B cell (primary cell): ENCODE measurements around the gene MAGEA11. TPM values are rescaled to one million over a fixed set of nuclear protein-coding genes. Genes with fewer than 3 reads are reported as not detected.

Experiments used
- ATAC-seq: fragments of 200-7000 bp; cut with Tn5 transposase; one replicate; pipeline ENCODE4 v1.10.0; 2021; ENCODE audit warnings: low read depth, mild to moderate bottlenecking, moderate number of reproducible peaks, moderate library complexity
- CTCF ChIA-PET: fragments of 350-600 bp; sonication (Branson Sonifier 250); formaldehyde crosslinking; loops from one replicate; lab custom pipeline; 2021; ENCODE audit warnings: antibody characterized with exemption, inconsistent platforms; lab: Charles Lee
- POLR2A ChIA-PET: fragments of 350-600 bp; sonication (Branson Sonifier 250); formaldehyde crosslinking; loops from one replicate; lab custom pipeline; 2021; ENCODE audit warnings: antibody characterized with exemption; lab: Charles Lee
- DNase-seq: peaks from one replicate; pipeline ENCODE4 v3.0.0; 2013
- H2AFZ ChIP-seq: 2 replicates; pipeline ENCODE4 v1.6.1; 2012; ENCODE audit warnings: mild to moderate bottlenecking, low read depth, low read length; ENCODE audit not compliant: insufficient read depth, poor library complexity, severe bottlenecking
- H3K27ac ChIP-seq, 2 donors: 1 replicate in 1 of 2; 2 replicates in 1 of 2; pipeline ENCODE4 v1.5.1; 2012 to 2013; ENCODE audit warnings: low read length in 2 of 2, mild to moderate bottlenecking in 2 of 2, moderate library complexity in 1 of 2
- H3K27me3 ChIP-seq, 4 experiments: fragments of 200-600 bp in 1 of 4; sonication (generic) in 1 of 4; replicated peaks in 1 of 4; 1 replicate in 2 of 4; 2 replicates in 2 of 4; pipeline versions ENCODE4 v1.6.1 to v1.7.0; 2013 to 2016; ENCODE audit warnings: low read length in 3 of 4, mild to moderate bottlenecking in 2 of 4, mixed read lengths in 1 of 4, moderate library complexity in 1 of 4; ENCODE audit not compliant: insufficient read depth in 4 of 4, control insufficient read depth in 3 of 4; ENCODE audit errors: control extremely low read depth in 1 of 4
- H3K36me3 ChIP-seq, 2 experiments: replicated peaks in 1 of 2; 1 replicate in 1 of 2; 2 replicates in 1 of 2; pipeline versions ENCODE4 v1.6.1 to v1.7.1; 2013; ENCODE audit warnings: low read length in 1 of 2; ENCODE audit not compliant: insufficient read depth in 2 of 2, control insufficient read depth in 1 of 2; ENCODE audit errors: control extremely low read depth in 1 of 2, extremely low read depth in 1 of 2
- H3K4me1 ChIP-seq, 2 donors: fragments of 200-600 bp in 1 of 2; sonication (generic) in 1 of 2; 1 replicate in 1 of 2; 2 replicates in 1 of 2; pipeline versions ENCODE4 v1.5.1 to v1.6.1; 2013 to 2017; ENCODE audit warnings: low read length in 2 of 2; ENCODE audit not compliant: control insufficient read depth in 2 of 2, insufficient read depth in 2 of 2
- H3K4me2 ChIP-seq: replicated peaks from 2 replicates; pipeline ENCODE3; 2012; ENCODE audit warnings: mild to moderate bottlenecking, low read depth, low read length; ENCODE audit not compliant: poor library complexity, severe bottlenecking
- H3K4me3 ChIP-seq, 5 experiments: fragments of 200-600 bp in 1 of 5; sonication (generic) in 1 of 5; 1 replicate in 3 of 5; 2 replicates in 2 of 5; pipeline versions ENCODE4 v1.5.1 to v1.7.0; 2011 to 2016; ENCODE audit warnings: low read length in 4 of 5, mild to moderate bottlenecking in 4 of 5, low read depth in 2 of 5, control low read depth in 1 of 5, moderate library complexity in 1 of 5; ENCODE audit not compliant: insufficient read depth in 1 of 5; ENCODE audit errors: control extremely low read depth in 1 of 5, extremely low read depth in 1 of 5
- H3K79me2 ChIP-seq: fragments of 200-600 bp; sonication (generic); one replicate; pipeline ENCODE4 v1.6.0; 2016; ENCODE audit warnings: low read length; ENCODE audit not compliant: control insufficient read depth, insufficient read depth
- H3K9ac ChIP-seq: fragments of 200-600 bp; sonication (generic); 2 replicates; pipeline ENCODE4 v1.6.1; 2017; ENCODE audit warnings: mild to moderate bottlenecking, low read length, moderate library complexity
- H3K9me3 ChIP-seq, 3 donors: one replicate each; pipeline versions ENCODE4 v1.6.1 to v1.7.1; 2013; ENCODE audit warnings: low read length in 2 of 3; ENCODE audit not compliant: control insufficient read depth in 2 of 3, insufficient read depth in 1 of 3; ENCODE audit errors: control extremely low read depth in 1 of 3
- H4K20me1 ChIP-seq: 2 replicates; pipeline ENCODE4 v1.6.0; 2012; ENCODE audit warnings: mild to moderate bottlenecking, low read length; ENCODE audit not compliant: insufficient read depth, control insufficient read depth, poor library complexity, severe bottlenecking
- H3K27ac Mint-ChIP-seq: one replicate; pipeline ENCODE4 v1.8.0; 2021; ENCODE audit warnings: mixed read lengths
- H3K27me3 Mint-ChIP-seq: one replicate; pipeline ENCODE4 v1.8.0; 2021; ENCODE audit warnings: mixed read lengths
- H3K4me1 Mint-ChIP-seq: one replicate; pipeline ENCODE4 v1.8.0; 2021; ENCODE audit warnings: mixed read lengths
- H3K4me3 Mint-ChIP-seq: one replicate; pipeline ENCODE4 v1.8.0; 2021; ENCODE audit warnings: mixed read lengths
- H3K9me3 Mint-ChIP-seq: one replicate; pipeline ENCODE4 v1.8.0; 2022; ENCODE audit warnings: mixed read lengths; ENCODE audit not compliant: insufficient read depth
- EZH2 ChIP-seq: IDR thresholded peaks from 2 replicates; pipeline ENCODE4 v1.6.1; 2012; ENCODE audit warnings: borderline replicate concordance, low read depth, mild to moderate bottlenecking, moderate library complexity, low read length; ENCODE audit not compliant: insufficient read depth, poor library complexity, severe bottlenecking
- WGBS: methylation state at CpG from one replicate; pipeline ENCODE4 v1.1.5; 2013; ENCODE audit warnings: missing lambda C conversion rate; ENCODE audit not compliant: insufficient coverage; 5-methylcytosine and 5-hydroxymethylcytosine counted together
- intact Hi-C: fragments of 100-400 bp; cut with micrococcal nuclease; formaldehyde crosslinking; loops from one replicate; pipeline ENCODE4 v1.10.0; 2022
- polyA plus RNA-seq: library from polyadenylated mRNA; depleted of rRNA; stranded (reverse); fragments of >200 nt; gene quantifications from 2 replicates; pipeline ENCODE4 v1.2.3, GENCODE V29; 2012
- total RNA-seq, 2 donors: library from RNA; stranded (reverse); fragments of 120-200 nt in 1 of 2; gene quantifications; 1 replicate in 1 of 2; 2 replicates in 1 of 2; pipeline versions ENCODE4 v1.2.3 to v1.2.4, GENCODE V29; 2013 to 2022
- TF ChIP-seq, protein P1 (sequence below): fragments of 200-600 bp; IDR thresholded peaks from one replicate; pipeline ENCODE4 v1.8.0; 2022; ENCODE audit warnings: antibody characterized with exemption, mild to moderate bottlenecking

MAGEA11 gene
- total and polyA plus RNA-seq, 2 donors (not counting 1 experiment from before 2014, with no cell fraction given) = not detected

DNA sequence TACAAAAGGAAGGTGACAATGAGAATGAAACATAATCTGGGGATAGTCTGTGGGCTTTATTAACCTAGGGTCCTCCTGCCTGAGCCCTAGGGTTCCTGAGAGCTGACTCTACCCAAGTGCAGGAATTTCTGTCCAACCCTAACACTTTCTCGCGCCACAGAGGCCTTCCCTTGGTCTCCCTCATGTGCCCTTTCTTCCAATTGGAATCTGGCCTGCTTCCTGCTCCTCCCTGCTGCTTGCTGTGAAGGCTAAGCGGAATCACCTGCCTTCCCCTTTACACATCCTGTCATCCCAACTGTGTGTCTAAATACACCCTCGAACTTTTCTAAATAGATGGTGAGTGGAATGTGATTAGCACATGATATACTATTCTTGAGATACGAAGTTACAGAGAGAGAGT lies 5.9 kb downstream of the MAGEA11 start:
- Histone ChIP-seq H3K79me2 (no peaks in the 10 kb centered on the region), H4K20me1 (no peaks in the 10 kb centered on the region), H3K4me1 (peaks cover 14% of the 10 kb centered on the region in 2 donors), H3K27ac (no peak overlapping the region), H3K27me3 (no peaks in the 10 kb centered on the region), H3K9ac (no peak overlapping the region), H2AFZ (no peak overlapping the region), H3K9me3 (no peaks in the 10 kb centered on the region), H3K4me2 (no peak overlapping the region), H3K36me3 (no peaks in the 10 kb centered on the region), H3K4me3 (no peak overlapping the region)
- Mint-ChIP-seq H3K27ac (no peak overlapping the region), H3K9me3 (no peaks in the 10 kb centered on the region), H3K27me3 (no peaks in the 10 kb centered on the region), H3K4me1 (peaks cover 14% of the 10 kb centered on the region), H3K4me3 (no peak overlapping the region)
- TF ChIP-seq, protein P1, sequence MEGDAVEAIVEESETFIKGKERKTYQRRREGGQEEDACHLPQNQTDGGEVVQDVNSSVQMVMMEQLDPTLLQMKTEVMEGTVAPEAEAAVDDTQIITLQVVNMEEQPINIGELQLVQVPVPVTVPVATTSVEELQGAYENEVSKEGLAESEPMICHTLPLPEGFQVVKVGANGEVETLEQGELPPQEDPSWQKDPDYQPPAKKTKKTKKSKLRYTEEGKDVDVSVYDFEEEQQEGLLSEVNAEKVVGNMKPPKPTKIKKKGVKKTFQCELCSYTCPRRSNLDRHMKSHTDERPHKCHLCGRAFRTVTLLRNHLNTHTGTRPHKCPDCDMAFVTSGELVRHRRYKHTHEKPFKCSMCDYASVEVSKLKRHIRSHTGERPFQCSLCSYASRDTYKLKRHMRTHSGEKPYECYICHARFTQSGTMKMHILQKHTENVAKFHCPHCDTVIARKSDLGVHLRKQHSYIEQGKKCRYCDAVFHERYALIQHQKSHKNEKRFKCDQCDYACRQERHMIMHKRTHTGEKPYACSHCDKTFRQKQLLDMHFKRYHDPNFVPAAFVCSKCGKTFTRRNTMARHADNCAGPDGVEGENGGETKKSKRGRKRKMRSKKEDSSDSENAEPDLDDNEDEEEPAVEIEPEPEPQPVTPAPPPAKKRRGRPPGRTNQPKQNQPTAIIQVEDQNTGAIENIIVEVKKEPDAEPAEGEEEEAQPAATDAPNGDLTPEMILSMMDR = no peak
- TF ChIP-seq EZH2 = no peak
- ChIA-PET CTCF (no interaction called here), POLR2A (no interaction called here)
- ATAC-seq = no peak
- no CpG with 5 or more reads among the region's 5 CpGs for WGBS
- no peak for DNase-seq
- intact Hi-C loops = no loop called here

DNA sequence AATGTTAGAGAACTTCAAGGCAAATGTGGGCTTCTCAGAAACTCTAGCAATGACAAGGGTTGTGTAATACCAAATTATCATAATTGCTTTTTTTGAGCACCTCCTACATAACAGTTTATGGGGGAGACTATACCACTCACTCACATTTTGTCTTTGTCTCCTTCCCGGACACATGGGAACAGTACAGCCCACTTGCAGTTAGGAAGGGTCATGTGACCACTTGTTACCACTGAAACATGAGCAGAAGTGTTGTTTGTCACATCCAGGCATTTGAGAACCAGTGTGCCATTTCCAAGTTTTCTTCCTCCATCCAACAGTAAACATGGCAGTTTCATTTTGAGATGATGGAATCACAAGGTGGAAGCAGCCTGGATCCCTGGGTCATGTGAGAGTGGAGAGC lies 6.9 kb downstream of the MAGEA11 start:
- Mint-ChIP-seq H3K4me3 (no peak overlapping the region), H3K27ac (no peak overlapping the region), H3K9me3 (no peaks in the 10 kb centered on the region), H3K4me1 (peaks cover 14% of the 10 kb centered on the region), H3K27me3 (no peaks in the 10 kb centered on the region)
- Histone ChIP-seq H3K9ac (no peak overlapping the region), H3K79me2 (no peaks in the 10 kb centered on the region), H3K27ac (no peak overlapping the region), H3K36me3 (no peaks in the 10 kb centered on the region), H3K4me1 (peaks cover 14% of the 10 kb centered on the region in 2 donors), H4K20me1 (no peaks in the 10 kb centered on the region), H3K4me3 (no peak overlapping the region), H3K9me3 (no peaks in the 10 kb centered on the region), H2AFZ (no peak overlapping the region), H3K27me3 (no peaks in the 10 kb centered on the region), H3K4me2 (no peak overlapping the region)
- no CpG with 5 or more reads among the region's 1 CpG for WGBS
- DNase-seq (no peak), ATAC-seq (no peak)
- intact Hi-C loops = no loop called here
- CTCF ChIA-PET = no interaction called here
- POLR2A ChIA-PET = no interaction called here
- TF ChIP-seq, protein P1 = no peak
- TF ChIP-seq EZH2 = no peak
